BJ (cell line): Measurements from ENCODE around the gene PRKX. TPM values are rescaled to one million over a fixed set of nuclear protein-coding genes. Genes with fewer than 3 reads are reported as not detected.
"Not testable (repeated sequence)": the region's sequence is repeated elsewhere in the genome, so short reads cannot be mapped to it uniquely, and the experiment has no call there.

Experiments used
- CTCF ChIA-PET: fragments of 350-600 bp; formaldehyde crosslinking; extraction: SDS; loops from one replicate; lab custom pipeline; 2021; ENCODE audit warnings: antibody characterized with exemption, inconsistent platforms; lab: Yijun Ruan, JAX
- POLR2A ChIA-PET: fragments of 300-600 bp; sonication (Branson Sonifier 250); formaldehyde crosslinking; extraction: SDS; loops from one replicate; lab custom pipeline; 2021; ENCODE audit warnings: antibody characterized with exemption; lab: Charles Lee
- DNase-seq: peaks from one replicate; pipeline ENCODE4 v3.0.0-alpha.2; 2011; ENCODE audit warnings: low read depth
- H3K27me3 ChIP-seq: 2 replicates; pipeline ENCODE4 v1.6.0; 2011; ENCODE audit warnings: low read length; ENCODE audit not compliant: control insufficient read depth, insufficient read depth
- H3K36me3 ChIP-seq: 2 replicates; pipeline ENCODE4 v1.5.1; 2011; ENCODE audit warnings: low read length; ENCODE audit not compliant: control insufficient read depth, insufficient read depth
- H3K4me3 ChIP-seq: 2 replicates; pipeline ENCODE4 v1.5.1; 2011; ENCODE audit warnings: low read depth, mild to moderate bottlenecking, control low read depth, low read length
- polyA plus RNA-seq: library from polyadenylated mRNA; depleted of rRNA; stranded (reverse); fragments of >200 nt; gene quantifications from 2 replicates; pipeline ENCODE4 v1.2.3, GENCODE V29; 2011
- TF ChIP-seq, protein P1 (sequence below): IDR thresholded peaks from 2 replicates; pipeline ENCODE4 v1.5.1; 2011; ENCODE audit warnings: low read depth, mild to moderate bottlenecking, control low read depth, inconsistent platforms, low read length, moderate library complexity; ENCODE audit not compliant: insufficient read depth

PRKX gene
- polyA plus RNA-seq, 1 experiment = 6.5 TPM

DNA sequence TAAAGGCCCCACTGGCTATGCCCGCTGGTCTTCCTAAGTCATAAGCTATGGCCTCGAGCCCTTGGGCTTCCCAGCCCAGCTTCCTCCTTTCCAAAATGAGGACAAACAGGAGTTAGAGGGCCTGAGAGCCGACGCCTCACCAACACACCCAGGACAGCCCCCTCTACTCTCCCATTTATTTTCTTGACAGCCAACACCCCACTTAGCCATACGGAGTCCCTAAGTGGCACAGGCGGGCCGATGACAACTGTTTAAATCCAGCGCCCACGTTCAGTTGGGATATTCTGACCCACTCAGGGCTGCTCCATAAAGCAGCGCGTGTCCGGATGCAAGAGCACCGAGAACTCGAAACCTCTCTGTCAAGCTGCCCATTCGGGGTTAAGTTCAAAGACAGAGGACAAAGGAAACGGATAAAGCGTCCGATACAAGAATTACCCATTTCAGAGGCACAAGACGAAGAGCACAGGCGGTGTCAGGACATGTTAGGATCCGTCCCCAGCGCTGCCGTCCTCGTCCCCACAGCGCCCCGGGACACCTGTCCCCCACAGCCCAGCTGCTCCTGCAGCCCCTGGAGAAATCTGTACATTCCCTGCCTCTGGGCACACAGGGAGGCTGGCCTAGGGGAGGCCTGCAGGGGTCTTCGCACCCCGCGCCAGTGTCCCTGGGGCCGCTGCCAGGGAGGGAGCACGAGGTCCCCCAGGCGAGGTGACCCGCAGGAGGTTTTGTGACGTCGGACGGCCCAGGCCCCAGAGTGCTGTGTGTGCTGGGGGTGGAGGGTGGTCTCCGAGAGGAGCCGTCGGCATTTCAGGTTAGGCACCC, 1.2 kb downstream of the PRKX start:
- ChIA-PET POLR2A (no interaction called here), CTCF (interaction anchor here (0.6 to 0.8 kb wide), 2 partner anchors 22 to 63 kb away, joined by 3 read pairs; no protein-coding TSS in a partner anchor)
- TF ChIP-seq, protein P1, sequence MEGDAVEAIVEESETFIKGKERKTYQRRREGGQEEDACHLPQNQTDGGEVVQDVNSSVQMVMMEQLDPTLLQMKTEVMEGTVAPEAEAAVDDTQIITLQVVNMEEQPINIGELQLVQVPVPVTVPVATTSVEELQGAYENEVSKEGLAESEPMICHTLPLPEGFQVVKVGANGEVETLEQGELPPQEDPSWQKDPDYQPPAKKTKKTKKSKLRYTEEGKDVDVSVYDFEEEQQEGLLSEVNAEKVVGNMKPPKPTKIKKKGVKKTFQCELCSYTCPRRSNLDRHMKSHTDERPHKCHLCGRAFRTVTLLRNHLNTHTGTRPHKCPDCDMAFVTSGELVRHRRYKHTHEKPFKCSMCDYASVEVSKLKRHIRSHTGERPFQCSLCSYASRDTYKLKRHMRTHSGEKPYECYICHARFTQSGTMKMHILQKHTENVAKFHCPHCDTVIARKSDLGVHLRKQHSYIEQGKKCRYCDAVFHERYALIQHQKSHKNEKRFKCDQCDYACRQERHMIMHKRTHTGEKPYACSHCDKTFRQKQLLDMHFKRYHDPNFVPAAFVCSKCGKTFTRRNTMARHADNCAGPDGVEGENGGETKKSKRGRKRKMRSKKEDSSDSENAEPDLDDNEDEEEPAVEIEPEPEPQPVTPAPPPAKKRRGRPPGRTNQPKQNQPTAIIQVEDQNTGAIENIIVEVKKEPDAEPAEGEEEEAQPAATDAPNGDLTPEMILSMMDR = no peak
- no peaks in the 10 kb centered on the region for H3K27me3 ChIP-seq
- DNase-seq = no peak
- H3K4me3 ChIP-seq = peak overlapping the region; percentile 60
- H3K36me3 ChIP-seq = no peaks in the 10 kb centered on the region

DNA sequence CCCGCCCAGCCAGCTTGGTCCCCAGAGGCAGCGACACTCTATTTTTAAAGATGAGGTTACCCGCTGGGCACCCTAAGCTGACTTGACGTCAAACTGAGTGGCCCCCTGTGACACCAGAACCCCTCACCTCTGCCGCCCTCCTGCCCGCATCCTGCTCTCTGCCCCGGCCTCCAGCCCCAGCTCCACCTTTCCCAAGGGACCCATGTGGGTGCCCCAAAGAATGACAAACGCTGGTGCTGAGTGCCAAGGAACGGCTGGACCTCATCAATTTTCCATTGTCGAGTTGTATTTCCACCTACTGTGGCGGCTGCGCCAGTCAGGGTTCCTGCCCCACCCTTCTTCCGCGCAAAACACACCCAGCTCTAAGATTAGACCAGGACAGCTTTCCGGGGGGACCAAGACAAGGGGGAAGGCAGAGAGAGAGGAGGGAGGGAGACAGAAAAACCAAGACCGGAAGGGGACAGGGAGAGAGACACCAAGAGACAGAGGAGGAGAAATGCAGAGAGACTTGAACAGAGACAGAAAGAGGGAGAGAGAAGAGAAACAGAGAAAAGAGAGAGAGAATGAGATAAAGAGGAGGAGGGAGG, 2.0 kb downstream of the PRKX start:
- DNase-seq = no peak
- Histone ChIP-seq H3K27me3 (no peaks in the 10 kb centered on the region), H3K4me3 (peak overlapping the region; percentile 60), H3K36me3 (no peaks in the 10 kb centered on the region)
- CTCF ChIA-PET = interaction anchor here (0.6 to 0.9 kb wide), 4 partner anchors 10 to 62 kb away, joined by 3 to 4 read pairs (median 3); no protein-coding TSS in a partner anchor
- POLR2A ChIA-PET = no interaction called here
- TF ChIP-seq, protein P1 = no peak

DNA sequence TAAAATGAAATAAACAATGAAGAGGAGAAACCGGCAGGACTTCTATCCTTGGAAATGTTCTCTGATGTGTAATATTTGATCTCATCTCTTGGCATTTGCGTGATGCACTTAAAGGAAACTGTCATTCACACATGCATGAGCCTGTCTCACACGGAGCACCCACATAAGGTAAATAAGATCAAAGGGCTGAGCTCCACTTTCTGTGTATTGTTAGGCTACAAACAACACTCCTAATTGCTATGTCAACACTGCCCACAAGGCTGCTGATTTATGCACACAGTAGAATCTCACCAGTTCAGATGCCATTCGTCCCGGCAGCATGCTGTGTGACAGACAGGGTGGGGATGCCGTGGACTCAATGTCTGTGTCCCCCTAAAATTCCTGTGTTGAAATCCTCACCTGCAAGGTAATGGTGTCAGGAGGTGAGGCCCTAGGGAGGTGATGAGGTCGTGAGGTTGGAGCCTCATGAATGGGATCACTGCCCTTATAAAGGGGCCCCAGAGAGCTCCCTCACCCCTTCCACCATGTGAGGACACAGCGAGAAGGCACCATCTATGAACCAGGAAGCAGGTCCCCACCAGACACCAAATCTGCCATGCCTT, 5.7 kb downstream of the PRKX start:
- H3K27me3 ChIP-seq, DNase-seq, CTCF ChIA-PET, H3K4me3 ChIP-seq, H3K36me3 ChIP-seq, POLR2A ChIA-PET: not testable (repeated sequence)

DNA sequence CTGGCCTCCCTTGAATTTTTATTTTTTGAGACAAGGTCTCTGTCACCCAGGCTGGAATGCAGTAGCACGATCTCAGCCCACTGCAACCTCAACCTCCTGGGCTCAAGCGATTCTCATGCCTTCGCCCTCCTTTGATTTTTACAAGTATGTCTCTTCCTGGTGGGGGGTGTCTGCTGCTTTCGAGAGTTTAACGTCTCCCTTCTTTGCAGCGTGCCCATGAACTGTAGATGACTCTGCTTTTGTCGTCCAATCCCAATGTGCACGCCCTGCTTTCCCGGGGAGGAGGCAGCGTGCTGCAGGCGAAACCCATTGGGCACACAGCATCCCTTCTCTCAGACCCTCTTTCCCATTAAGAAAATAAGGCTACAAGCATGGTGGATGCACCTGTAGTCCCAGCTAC, 7.0 kb downstream of the PRKX start:
- TF ChIP-seq, protein P1 = no peak
- POLR2A ChIA-PET = no interaction called here
- no peaks in the 10 kb centered on the region for H3K36me3 ChIP-seq
- CTCF ChIA-PET = no interaction called here
- DNase-seq = no peak
- no peak overlapping the region for H3K4me3 ChIP-seq
- no peaks in the 10 kb centered on the region for H3K27me3 ChIP-seq

DNA sequence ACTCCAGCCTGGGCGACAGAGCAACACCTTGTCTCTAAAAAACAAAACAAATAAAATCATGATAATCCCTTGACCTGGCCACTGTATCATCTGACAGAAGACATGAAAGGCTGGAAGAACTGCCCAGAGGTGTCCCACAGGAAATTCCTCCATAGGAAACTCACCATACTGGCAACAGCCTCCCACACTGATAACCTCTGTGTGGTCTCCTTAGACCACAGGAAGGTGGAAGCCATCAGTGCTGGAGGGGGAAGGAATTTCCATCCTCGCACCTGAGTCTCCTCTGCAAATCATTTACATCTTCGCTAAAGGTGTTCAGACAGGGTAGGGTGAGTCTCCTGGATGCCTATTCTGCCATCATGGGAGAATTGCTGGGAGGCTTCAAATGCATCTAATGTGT, 10.2 kb downstream of the PRKX start:
- DNase-seq, H3K27me3 ChIP-seq, H3K4me3 ChIP-seq, H3K36me3 ChIP-seq, POLR2A ChIA-PET, CTCF ChIA-PET: not testable (repeated sequence)

DNA sequence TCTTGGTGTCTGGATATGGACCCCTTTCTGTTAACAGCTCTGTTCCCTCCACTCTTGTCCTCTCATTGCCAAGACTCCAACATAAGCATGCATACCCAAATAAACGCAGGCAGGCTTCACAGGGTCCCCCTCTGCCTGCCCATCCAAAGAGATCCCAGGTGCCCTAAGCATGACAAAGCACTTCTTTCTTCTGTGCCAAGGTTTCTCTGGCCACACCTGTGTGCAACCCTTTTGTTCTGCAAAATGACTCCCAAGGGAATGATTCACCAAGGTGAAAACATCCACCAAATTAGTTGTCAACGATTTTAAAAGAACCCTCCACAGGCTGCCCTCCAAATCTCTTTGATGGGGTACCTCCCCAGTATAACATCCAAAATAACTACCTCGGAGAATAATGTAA, 11.4 kb downstream of the PRKX start:
- CTCF ChIA-PET, H3K27me3 ChIP-seq, H3K36me3 ChIP-seq, H3K4me3 ChIP-seq, POLR2A ChIA-PET, DNase-seq: not testable (repeated sequence)

DNA sequence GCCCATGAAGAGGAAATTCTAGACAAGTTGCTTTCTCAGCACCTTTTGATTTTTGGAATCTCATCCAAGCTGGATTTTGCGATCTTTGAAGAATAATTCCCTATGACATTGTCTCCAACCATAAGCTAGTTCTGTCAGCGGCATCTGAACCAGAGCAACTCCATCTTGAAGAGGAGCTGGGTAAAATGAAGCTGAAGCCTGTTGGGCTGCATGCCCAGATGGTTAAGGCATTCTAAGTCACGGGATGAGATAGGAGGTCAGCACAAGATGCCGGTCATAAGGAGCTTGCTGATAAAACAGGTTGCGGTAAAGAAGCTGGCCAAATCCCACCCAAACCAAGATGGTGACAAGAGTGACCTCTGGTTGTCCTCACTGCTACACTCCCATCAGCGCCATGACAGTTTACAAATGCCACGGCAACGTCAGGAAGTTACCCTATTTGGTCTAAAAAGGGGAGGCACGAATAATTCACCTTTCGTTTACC, 12.0 kb downstream of the PRKX start:
- H3K27me3 ChIP-seq, POLR2A ChIA-PET, H3K4me3 ChIP-seq, H3K36me3 ChIP-seq, DNase-seq: not testable (repeated sequence)
- CTCF ChIA-PET = interaction anchor here (0.6 kb wide), 1 partner anchor 10 kb away, joined by 4 read pairs; no protein-coding TSS in a partner anchor
